8988T (cell line): ENCODE results near the gene TRABD2B.
"Not testable (repeated sequence)": the region's sequence is repeated elsewhere in the genome, so short reads cannot be mapped to it uniquely, and the experiment has no call there.

ENCODE experiments used
- DNase-seq: peaks from one replicate; pipeline ENCODE4 v3.0.0; 2011

The TRABD2B gene

DNA sequence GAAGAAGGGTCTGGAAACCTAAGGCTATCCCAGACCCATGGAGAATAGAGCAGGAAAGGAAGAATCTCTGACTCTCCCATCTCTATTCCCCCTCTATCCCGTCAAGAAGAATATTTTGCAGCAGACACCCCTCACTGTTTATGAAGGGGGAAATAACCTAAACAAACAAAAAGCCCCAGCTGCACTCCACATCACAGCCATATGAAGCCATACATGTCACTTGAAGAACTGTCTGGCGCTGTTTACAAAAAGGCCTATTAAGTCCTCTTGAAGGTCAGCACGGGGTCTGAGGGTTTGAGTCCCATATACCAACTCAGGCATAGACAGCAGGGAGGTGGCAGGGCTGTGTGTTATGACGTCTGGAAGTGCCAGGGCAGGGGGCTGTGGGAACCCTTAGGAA is 31.4 kb downstream of the TRABD2B start:
- DNase-seq: no peak

DNA sequence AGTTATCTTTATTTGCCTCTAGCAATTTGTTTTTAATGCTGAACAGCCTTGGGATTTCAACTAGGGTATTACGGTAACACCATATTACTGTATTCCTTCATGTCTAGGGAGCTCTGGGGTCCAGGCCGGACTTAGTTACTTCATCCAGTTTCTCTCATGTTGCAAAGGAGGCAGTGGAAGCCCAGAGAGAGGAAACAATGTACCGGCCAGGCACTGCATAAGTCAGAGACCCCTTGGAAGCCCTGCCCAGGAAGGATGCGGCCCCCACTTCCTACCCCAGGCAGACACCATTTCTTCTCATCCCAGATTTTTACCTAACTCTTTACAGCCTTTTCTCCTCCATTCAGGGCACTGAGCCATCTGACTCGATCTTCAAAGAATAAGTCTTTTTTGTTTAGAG is 32.5 kb downstream of the TRABD2B start:
- no peak for DNase-seq

DNA sequence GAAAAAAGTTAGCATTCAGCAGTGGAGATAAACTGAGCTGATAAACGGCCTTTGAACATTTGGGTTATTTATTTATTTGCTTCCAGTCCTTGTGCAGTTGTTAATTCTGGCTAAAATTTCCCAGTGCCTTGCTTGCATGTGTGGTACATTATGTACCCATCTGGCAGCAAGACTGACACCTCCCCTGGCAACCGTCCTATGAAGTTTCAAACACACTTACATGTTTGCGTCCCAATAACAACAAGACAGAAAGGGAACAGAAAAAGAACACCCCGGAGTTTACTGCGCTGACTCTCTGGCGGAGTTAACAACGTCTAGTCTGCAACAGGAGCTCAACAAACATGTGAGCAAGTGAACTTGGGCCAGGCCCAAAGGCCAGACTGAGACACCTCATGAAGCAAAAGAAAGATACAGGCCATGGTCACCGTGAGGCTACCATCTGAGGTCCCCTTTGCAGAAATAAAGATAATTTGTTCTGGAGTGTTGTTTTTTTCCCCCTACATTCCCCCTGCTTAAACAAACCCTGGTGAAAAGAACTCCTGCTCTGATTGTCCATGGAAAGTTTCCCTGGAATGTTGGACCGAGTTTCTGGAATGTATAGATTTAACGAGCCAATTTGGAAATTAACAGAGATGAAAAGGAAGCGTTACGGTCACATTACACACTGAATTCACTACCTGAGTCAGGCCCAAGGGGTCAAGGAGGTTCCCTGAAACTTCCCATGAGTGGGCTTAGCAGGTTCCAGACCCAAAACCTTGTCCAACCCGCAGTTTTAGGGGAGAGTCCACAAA is 33.4 kb downstream of the TRABD2B start:
- DNase-seq: no peak

DNA sequence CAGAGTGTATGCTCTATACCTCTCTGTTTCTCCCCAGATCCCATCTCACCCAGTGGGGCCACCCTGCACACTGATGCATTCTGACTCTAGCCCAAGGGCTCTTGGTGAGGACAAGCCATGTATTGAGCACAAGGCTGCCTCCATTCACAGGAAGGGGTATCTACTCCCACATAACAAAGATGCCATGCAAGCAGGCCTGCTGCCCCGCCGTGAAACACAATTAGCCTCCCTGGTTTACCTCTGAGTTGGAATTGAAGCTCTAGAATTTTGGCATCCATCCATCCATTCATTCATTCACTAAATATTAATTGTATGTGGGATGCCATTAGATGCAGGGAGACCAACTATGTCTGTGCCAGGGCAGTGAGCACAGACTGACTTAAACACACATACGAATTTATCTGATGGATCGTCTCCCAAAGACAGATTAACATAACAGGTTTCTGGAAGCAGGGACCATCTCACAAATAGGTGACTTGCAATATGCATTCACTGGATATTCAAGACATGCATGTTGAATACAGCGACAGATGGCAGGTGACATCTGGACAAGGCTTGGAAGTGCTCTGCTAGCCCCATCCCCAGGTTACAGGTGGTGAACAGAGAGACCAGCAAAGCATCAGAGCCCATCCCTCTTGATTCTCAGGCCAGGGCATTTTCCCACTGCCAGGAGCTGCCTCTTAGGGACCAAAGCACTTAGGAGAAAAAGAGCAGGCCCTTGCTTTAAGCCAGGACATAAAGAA is 34.3 kb downstream of the TRABD2B start:
- no peak for DNase-seq

DNA sequence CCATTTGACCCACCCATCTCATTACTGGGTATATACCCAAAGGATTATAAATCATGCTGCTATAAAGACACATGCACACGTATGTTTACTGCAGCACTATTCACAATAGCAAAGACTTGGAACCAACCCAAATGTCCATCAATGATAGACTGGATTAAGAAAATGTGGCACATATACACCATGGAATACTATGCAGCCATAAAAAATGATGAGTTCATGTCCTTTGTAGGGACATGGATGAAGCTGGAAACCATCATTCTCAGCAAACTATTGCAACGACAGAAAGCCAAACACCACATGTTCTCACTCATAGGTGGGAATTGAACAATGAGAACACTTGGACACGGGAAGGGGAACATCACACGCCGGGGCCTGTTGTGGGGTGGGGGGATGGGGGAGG is 35.4 kb downstream of the TRABD2B start:
- not testable (repeated sequence) for DNase-seq

DNA sequence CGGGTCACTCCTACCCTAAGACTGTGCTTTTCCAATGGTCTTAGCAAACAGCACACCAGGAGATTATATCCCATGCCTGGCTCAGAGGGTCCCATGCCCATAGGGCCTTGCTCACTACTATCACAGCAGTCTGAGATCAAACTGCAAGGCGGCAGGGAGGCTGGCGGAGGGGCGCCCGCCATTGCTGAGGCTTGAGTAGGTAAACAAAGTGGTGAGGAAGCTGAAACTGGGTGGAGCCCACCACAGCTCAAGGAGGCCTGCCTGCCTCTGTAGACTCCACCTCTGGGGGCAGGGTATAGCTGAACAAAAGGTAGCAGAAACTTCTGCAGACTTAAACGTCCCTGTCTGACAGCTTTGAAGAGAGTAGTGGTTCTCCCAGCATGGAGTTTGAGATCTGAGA is 40.7 kb downstream of the TRABD2B start:
- DNase-seq: not testable (repeated sequence)

DNA sequence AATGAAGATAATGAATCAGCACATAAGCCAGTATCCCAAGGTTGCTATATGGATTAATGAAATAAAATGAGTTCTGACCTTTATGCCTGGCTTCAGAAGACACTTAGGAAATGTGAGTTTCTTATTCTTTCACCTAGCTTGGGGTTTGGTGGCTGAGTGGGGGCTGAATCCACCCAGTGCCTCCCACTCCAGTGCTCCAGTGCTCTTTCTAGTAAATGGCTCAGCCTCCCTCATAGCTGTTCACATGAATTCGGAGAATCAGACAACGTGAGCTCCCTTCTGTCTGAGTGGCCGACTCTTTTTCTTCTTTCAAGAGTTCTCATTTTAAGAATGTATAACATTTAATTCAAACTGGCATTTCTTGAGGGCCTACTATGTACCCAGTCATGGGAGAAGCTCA is 43.5 kb downstream of the TRABD2B start:
- DNase-seq: no peak

DNA sequence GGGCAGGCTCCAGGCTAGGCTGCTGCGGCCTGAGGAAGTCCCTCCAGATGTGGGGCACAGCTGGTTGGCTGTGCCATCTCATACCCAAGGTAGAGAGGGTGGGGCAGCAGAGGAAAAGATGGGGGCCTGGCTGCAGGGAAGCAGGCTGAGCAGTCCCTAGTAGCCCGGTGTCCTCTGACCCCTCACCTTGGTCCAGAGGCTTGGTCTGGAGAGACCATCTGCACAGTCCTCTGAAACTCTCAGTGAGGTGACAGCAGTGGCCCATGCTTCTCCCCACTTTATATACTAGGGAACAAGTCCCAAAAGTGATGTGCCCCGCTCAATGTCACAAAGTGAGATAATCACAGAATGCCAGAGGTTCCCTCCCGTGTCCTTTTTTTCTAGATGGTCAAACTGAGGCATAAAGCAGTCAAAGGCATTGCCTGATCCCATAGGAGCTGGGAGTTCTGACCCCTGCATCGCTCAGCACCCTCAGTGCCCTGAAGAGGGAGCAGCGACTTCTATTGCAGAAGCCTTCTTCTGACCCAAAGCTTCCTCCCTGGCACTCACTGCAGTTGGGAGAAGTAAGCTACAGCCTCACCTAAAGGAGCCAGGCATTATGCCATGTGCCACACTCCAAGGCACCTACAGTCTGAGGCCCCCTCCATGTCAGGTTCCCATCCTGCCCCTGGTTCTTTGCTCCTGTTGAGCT is 45.5 kb downstream of the TRABD2B start:
- DNase-seq: no peak

DNA sequence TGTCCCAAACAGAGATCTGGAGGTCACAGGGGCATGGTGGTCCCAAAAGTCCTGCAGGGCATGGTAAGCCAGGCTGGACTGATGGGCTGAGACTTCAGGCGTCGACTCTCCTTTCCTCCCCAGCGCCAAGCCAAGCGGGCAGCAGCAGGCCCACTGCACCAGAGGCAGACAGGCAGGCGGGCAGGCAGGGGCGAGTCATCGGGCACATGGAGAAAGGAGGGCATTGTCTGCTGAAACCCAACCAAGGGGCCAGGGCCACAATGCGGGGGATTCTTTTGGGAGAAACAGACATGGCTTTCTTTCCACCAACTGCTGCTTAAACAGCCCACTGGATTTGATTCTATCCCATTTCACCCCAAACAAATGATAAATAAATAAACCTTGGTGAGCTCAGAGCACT is 46.2 kb downstream of the TRABD2B start:
- DNase-seq: no peak

DNA sequence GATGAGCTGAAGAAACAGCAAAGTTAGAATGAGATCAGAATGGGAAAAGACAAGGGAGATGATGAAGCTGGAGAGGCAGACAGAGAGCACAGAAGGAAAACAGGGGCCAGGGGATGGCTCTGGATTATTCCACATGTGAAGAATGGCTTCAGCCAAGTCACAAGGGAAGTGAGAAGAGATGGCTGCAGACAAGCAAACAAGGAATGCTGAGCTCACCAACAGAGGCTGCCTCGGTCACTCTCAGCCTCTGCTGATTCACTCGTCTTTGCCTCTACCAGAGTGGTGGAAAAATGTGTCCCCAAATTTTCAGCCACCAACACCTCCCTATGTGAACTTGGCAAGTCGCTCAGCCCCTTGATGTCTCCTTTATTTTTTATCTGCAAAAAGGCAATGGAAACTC is 46.7 kb downstream of the TRABD2B start:
- no peak for DNase-seq

DNA sequence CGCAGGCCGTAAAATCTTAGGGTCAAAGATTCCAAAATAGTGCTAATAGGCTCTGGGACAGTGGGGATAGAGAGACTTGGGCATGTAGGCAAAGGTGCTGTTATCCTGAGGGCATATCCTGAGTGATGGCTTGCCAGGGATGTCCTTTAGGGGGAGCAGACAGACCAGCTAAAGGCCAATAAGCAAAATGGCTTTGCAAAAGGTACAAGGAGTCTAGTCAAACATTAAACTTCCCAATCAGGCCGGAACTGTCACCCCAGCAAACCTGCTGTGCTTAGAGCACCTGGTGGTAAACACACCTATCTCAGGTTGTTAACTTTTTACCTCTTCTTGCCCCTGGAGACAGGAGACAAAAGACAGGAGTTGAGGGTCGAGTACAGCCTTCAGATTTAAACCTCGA is 49.1 kb downstream of the TRABD2B start:
- no peak for DNase-seq

DNA sequence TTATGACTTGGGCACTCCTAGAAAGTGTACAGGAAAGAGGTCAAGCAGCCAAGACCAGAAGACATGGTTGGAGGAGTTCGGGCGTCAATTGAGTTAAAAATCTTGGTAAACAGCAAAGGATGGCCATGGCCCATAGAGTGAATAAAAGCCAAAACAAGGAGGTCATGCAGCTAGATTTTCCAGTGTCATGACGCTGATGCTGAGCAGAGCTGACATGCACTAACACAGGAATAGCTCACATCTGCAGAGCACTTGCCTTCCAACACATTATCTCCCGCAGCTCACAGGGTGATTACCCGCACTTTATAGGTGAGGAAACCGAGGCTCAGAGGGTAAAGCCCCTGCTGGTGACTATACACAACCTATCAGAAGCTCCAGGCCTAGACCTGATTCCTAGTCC is 49.7 kb downstream of the TRABD2B start:
- no peak for DNase-seq

DNA sequence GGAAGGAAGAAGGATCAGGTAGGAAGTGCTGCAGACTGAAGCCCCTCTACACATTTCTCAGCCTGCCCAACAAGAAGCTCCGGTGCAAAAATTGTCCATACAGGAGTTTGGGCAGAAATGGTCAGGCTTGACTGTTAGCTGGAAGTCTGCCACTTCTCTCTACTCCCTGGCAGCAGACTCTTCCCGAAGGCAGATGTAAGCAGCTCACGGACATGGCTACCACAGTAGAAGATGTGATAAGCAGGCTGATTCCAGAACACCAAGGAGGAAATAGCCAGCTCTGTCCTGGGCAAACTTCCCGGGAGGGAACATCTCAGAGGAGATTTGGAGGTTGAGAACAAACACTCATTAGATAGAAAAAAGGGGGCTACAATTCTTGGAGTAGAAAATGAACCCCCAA is 52.6 kb downstream of the TRABD2B start:
- no peak for DNase-seq

DNA sequence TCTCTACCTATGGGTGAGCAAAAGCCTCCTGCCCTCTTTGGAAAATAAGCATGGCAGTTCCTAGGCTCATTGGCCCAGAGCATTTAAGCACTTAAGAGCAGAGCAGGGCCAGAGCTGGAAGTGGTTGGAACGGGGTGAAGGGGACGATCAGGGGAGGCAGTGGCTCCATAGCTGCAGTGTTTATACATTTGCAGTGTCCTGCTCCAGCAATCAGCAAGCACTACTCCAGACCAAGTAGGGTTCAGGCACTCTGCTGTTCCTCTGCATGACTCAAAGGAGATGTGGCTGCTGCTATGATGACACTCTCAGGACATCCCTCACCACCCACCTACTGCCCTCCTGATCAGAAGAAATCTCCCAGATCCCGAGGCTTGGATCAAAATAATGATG is 55.0 kb downstream of the TRABD2B start:
- no peak for DNase-seq

DNA sequence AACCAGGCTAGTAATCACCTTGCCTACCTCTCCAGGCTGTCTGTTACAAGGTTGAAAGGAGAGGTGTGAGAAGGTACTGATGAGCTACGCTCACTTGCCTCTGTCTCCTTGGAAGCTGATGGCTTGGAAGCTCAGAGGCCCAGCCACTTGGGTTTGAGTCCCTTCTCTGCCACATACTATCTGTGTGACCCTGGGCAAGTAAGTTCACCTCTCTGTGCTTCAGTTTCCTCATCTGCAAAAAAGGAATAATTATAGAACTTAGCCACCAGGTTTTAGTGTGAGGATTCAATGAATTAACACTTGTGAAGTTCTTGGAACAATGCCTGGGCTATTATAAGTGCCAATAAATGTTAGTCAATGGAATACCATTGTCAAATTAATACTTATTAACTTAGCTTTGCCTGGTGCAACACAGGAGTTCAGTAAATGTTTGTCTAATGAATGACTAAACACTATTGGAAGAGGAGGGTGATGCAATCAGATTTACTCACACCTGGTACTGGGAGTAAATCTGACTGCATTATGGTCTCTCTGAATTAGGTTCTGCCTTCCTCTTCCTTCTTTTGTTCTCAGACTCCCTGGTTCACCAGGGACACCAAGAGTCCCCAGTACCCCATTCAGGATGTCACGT is 55.5 kb downstream of the TRABD2B start:
- no peak for DNase-seq

DNA sequence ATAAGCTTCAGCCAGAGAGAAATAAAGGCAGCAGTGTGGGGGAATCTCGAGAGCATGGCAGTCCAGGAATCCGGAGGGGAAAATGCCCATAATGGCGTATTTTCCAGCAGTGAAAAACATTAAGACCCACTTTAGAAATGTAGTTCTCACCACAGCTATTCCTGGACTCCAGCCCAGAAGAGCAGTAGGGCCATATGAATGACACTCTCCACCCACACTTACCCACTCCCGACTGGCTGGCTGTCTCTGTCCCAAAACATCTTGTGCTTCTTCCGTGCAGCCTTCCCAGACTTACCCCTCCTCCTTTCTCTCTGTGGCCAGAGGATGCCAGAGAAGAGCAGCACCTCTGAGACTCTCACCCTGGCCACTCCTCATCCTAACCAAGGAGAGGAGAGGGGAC is 56.4 kb downstream of the TRABD2B start:
- DNase-seq: no peak

DNA sequence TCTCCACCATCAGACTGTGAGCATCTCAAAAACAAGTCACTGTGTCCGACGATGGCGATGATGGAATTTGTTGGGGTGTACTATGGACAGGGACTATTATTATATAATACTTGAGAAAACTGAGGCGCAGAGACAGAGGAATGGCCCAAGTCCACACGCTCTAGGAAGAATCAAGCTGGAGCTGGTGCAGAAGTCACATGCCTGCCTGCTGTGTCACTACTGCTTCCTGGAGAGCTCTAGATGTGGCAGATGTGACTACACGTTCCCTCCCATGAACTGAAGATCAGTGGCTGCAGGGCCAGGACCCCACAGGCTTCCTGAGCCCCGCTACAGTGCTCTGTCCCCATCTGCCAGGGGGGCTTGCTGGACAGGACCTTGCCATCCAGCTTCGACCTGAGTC is 56.9 kb downstream of the TRABD2B start:
- DNase-seq: no peak

DNA sequence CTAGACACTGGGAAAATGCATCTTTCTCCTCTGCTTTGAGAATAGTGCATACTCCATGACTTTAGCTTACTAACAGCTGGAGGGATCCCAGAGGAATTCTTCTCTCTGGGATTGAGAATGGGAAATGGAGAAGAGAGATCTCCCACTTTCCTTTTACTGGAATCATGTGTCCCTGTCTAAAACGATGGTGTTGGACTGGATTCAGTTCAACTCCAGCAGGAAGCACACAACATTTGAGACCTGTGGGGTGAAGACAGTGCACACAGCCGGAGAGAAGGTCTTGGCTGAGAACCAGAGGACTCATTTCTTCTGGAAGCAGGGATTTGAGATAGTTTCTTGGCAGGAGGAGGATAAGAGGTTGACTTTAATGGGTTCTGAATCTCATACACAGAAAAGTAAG is 58.7 kb downstream of the TRABD2B start:
- DNase-seq: no peak

DNA sequence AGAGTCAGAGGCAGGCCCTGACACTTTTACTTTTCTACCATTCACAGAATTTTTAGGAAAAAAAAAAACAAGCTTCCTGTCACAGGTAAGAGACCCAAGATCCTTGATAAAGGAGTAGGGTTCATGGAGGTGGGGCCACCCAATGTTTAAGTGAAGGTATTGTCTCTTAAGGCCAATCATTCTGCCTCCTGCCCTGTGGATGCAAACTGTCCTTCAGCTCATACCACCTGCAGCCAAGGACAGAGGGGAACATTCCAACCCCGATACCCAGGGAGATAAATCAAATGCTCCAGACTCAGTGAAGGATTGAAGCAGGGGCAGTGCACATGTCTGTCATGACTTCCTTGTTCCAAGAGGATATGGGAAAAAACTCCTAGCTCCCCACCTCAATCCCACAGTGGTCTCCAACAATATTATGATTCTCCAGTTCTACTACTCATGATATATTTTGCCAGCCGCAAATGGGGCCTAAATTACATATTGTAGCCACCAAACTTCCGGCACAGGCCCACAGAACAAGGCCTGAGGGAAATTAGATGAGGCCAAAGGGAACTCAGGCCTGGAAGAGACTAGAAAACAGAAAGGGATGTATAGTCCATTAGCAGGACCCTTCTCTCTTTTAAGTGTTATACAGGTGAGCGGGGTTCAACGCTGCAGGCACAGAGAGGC is 59.5 kb downstream of the TRABD2B start:
- DNase-seq: no peak

DNA sequence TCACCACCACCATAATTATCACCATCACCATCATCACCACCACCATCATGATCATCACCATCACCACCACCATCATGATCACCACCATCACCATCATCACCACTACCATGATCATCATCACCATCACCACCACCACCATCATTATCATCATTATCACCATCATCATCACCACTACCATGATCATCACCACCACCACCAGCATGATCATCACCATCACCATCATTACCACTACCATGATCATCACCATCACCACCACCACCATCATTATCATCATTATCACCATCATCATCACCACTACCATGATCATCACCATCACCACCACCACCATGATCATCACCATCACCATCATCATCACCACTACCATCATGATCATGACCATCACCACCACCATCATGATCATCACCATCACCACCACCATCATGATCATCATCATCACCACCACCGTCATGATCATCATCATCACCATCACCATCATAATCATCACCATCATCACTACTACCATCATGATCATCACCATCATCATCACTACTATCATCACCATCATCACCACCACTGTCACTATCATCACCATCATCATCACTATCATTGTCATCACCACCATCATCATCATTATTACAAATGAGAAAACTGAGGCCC is 60.2 kb downstream of the TRABD2B start:
- DNase-seq: no peak

DNA sequence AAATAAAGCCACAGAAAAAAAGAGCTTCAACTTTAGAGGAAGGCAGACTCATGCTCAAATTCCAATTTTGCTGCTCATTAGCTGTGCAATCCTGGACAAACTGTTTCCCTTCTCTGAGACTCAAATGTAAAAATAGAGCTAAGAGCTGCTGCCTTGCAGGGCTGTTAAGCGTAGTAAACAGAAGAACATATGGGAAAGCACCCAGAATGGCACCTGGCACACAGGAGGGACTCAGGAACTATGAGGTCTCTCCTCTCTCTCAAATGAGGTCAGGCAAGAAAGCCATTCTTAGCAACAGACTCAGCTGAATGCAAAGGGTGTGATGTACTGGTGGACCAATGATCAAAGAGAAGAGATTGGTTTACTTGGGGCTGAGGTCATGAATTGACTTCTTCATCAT is 61.3 kb downstream of the TRABD2B start:
- no peak for DNase-seq

DNA sequence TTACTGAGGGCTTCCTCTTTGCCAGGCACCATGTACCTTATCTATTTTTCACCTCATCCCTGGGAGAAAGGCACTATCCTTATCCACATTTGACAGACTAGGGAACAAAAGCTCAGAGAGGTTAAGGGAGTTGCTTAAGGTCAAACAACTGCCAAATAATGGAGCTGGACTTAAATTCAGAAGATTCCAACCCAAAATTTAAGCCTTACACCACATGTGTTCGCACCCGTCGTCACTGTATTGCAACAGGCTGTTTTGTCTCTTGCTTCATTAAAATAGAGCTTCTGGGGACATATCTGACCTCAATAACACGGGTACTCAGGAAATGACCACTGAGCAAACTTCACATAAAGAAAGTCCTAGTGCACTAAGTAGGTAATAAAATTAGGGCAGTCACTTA is 62.0 kb downstream of the TRABD2B start:
- no peak for DNase-seq
